ENCODE measurements around the gene SAFB2. TPM values are rescaled to one million over a fixed set of nuclear protein-coding genes. Genes with fewer than 3 reads are reported as not detected.

Gene SAFB2
- total and polyA plus RNA-seq, 2 donors (not counting 1 experiment from before 2014, with no cell fraction given), result 76.5 to 242 TPM

- Histone ChIP-seq H3K36me3 (replicated peaks in 1 of 2; ENCODE audit: control extremely low read depth in 1 of 2, control insufficient read depth in 1 of 2, extremely low read depth in 1 of 2, insufficient read depth in 2 of 2, low read length in 1 of 2) (peaks cover 0 to 9% of the 10 kb centered on the region in 2 experiments), H3K9me3 (ENCODE audit: control extremely low read depth in 1 of 3, control insufficient read depth in 2 of 3, insufficient read depth in 1 of 3, low read length in 2 of 3) (peaks cover 0 to 3% (median 0%) of the 10 kb centered on the region in 3 donors), H2AFZ (ENCODE audit: insufficient read depth, low read depth, low read length, poor library complexity, severe bottlenecking) (no peak overlapping the region), H3K4me3 (ENCODE audit: control extremely low read depth in 1 of 5, extremely low read depth in 1 of 5, insufficient read depth in 1 of 5, low read depth in 2 of 5, low read length in 4 of 5) (no peak overlapping the region), H4K20me1 (ENCODE audit: control insufficient read depth, insufficient read depth, low read length, poor library complexity, severe bottlenecking) (no peaks in the 10 kb centered on the region), H3K9ac (ENCODE audit: low read length) (no peak overlapping the region), H3K4me1 (ENCODE audit: control insufficient read depth in 2 of 2, insufficient read depth in 2 of 2, low read length in 2 of 2) (peaks cover 0 to 7% of the 10 kb centered on the region in 2 donors), H3K27ac (ENCODE audit: low read length in 2 of 2) (no peak overlapping the region), H3K4me2 (replicated peaks; ENCODE audit: low read depth, low read length, poor library complexity, severe bottlenecking) (no peak overlapping the region), H3K79me2 (ENCODE audit: control insufficient read depth, insufficient read depth, low read length) (no peaks in the 10 kb centered on the region), H3K27me3 (replicated peaks in 1 of 4; ENCODE audit: control extremely low read depth in 1 of 4, control insufficient read depth in 3 of 4, insufficient read depth in 4 of 4, low read length in 3 of 4) (peaks cover 0 to 3% (median 0%) of the 10 kb centered on the region in 4 experiments)
- Mint-ChIP-seq H3K4me1 (peaks cover 8% of the 10 kb centered on the region), H3K27ac (no peak overlapping the region), H3K9me3 (ENCODE audit: insufficient read depth) (no peaks in the 10 kb centered on the region), H3K27me3 (no peaks in the 10 kb centered on the region), H3K4me3 (no peak overlapping the region)
- no peak for DNase-seq
- TF ChIP-seq CTCF (IDR thresholded peaks at IDR 0.05) (no peak), EZH2 (IDR thresholded peaks at IDR 0.05; ENCODE audit: borderline replicate concordance, insufficient read depth, low read depth, low read length, poor library complexity, severe bottlenecking) (no peak)
- 98% methylated on average over 7 of the region's 7 CpGs for WGBS (ENCODE audit: insufficient coverage)
- intact Hi-C loops (cut with micrococcal nuclease), result no loop called here
- ATAC-seq (ENCODE audit: low read depth), result no peak
- POLR2A ChIA-PET, result no interaction called here
- CTCF ChIA-PET, result interaction anchor here (0.6 to 1.7 kb wide), 7 partner anchors 8 to 899 kb away, joined by 3 to 5 read pairs (median 3); no protein-coding TSS in a partner anchor
These were observed 42.9 kb downstream of the SAFB2 start for GRCh38 chr19:5579697-5580096.

- ChIA-PET POLR2A (no interaction called here), CTCF (interaction anchor here (0.7 to 1.5 kb wide), 5 partner anchors 8 to 900 kb away, joined by 3 to 5 read pairs (median 4); no protein-coding TSS in a partner anchor)
- H3K27me3 ChIP-seq (replicated peaks in 1 of 4; ENCODE audit: control extremely low read depth in 1 of 4, control insufficient read depth in 3 of 4, insufficient read depth in 4 of 4, low read length in 3 of 4), result peaks cover 0 to 3% (median 0%) of the 10 kb centered on the region in 4 experiments
- H3K4me2 ChIP-seq (replicated peaks; ENCODE audit: low read depth, low read length, poor library complexity, severe bottlenecking), result no peak overlapping the region
- no peak overlapping the region for H3K9ac ChIP-seq (ENCODE audit: low read length)
- H3K27ac ChIP-seq (ENCODE audit: low read length in 2 of 2), result no peak overlapping the region
- no peak overlapping the region for H3K4me3 Mint-ChIP-seq
- H3K27me3 Mint-ChIP-seq, result no peaks in the 10 kb centered on the region
- H3K4me1 ChIP-seq (ENCODE audit: control insufficient read depth in 2 of 2, insufficient read depth in 2 of 2, low read length in 2 of 2), result peaks cover 0 to 7% of the 10 kb centered on the region in 2 donors
- DNase-seq, result no peak
- H3K9me3 ChIP-seq (ENCODE audit: control extremely low read depth in 1 of 3, control insufficient read depth in 2 of 3, insufficient read depth in 1 of 3, low read length in 2 of 3), result peaks cover 0 to 3% (median 0%) of the 10 kb centered on the region in 3 donors
- H3K79me2 ChIP-seq (ENCODE audit: control insufficient read depth, insufficient read depth, low read length), result no peaks in the 10 kb centered on the region
- TF ChIP-seq CTCF (IDR thresholded peaks at IDR 0.05), result no peak
- TF ChIP-seq EZH2 (IDR thresholded peaks at IDR 0.05; ENCODE audit: borderline replicate concordance, insufficient read depth, low read depth, low read length, poor library complexity, severe bottlenecking), result no peak
- no peak for ATAC-seq (ENCODE audit: low read depth)
- 95% methylated on average over 4 of the region's 6 CpGs for WGBS (ENCODE audit: insufficient coverage)
- no peaks in the 10 kb centered on the region for H3K9me3 Mint-ChIP-seq (ENCODE audit: insufficient read depth)
- H2AFZ ChIP-seq (ENCODE audit: insufficient read depth, low read depth, low read length, poor library complexity, severe bottlenecking), result no peak overlapping the region
- H3K27ac Mint-ChIP-seq, result no peak overlapping the region
- H3K4me1 Mint-ChIP-seq, result peaks cover 8% of the 10 kb centered on the region
- no peaks in the 10 kb centered on the region for H4K20me1 ChIP-seq (ENCODE audit: control insufficient read depth, insufficient read depth, low read length, poor library complexity, severe bottlenecking)
- intact Hi-C loops (cut with micrococcal nuclease), result no loop called here
- H3K36me3 ChIP-seq (replicated peaks in 1 of 2; ENCODE audit: control extremely low read depth in 1 of 2, control insufficient read depth in 1 of 2, extremely low read depth in 1 of 2, insufficient read depth in 2 of 2, low read length in 1 of 2), result peaks cover 0 to 9% of the 10 kb centered on the region in 2 experiments
- no peak overlapping the region for H3K4me3 ChIP-seq (ENCODE audit: control extremely low read depth in 1 of 5, extremely low read depth in 1 of 5, insufficient read depth in 1 of 5, low read depth in 2 of 5, low read length in 4 of 5)
These were observed 43.3 kb downstream of the SAFB2 start for GRCh38 chr19:5579286-5579685.

All from B cell (primary cell).